GM18907 (cell line): ENCODE data around the gene PHAF1.

ENCODE experiments used
- ATAC-seq: cut with Tn5 transposase; IDR thresholded peaks from one replicate; pipeline ENCODE4 v1.9.1; 2021; ENCODE audit warnings: mild to moderate bottlenecking, moderate library complexity; ENCODE audit not compliant: unreplicated experiment

The PHAF1 gene

GRCh38 chr16:67146523-67147357, 37.0 kb downstream of the PHAF1 start:
- ATAC-seq = no peak

DNA sequence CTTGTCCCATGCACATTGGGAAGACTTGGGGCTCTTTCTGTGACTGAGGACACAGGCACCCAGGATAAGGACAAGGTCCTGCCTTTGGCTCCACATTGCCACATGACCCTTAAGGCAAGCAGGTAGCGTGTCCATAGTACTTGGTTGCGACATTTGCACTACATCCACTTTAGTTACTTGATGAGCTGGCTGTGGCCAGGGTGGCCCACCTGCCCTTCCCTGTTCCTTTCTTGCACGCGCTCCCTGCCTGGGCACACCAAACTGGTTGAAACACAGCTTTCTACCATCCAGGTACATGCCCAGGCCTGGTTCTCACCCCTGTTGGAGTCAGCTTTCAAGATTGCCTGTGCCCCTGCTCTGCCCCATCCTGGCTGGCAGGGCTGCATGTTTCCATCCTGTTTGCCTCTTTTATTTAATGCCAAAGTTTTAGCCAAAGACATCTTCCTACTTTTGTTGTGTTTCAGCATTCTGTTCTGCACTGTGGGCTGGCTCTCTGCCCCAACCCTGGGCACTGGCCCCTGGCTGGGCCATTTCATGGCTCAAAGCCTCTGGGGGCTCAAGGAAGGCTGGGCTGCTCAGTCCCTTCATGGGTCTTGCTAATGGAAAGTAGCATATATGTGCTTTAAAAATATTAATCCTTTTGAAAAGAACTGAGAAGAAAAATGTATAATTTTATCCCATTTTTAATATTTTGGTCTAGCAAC, 37.8 kb downstream of the PHAF1 start:
- no peak for ATAC-seq

- no peak for ATAC-seq
Measured at GRCh38 chr16:67148221-67148620, 38.5 kb downstream of the PHAF1 start.

DNA sequence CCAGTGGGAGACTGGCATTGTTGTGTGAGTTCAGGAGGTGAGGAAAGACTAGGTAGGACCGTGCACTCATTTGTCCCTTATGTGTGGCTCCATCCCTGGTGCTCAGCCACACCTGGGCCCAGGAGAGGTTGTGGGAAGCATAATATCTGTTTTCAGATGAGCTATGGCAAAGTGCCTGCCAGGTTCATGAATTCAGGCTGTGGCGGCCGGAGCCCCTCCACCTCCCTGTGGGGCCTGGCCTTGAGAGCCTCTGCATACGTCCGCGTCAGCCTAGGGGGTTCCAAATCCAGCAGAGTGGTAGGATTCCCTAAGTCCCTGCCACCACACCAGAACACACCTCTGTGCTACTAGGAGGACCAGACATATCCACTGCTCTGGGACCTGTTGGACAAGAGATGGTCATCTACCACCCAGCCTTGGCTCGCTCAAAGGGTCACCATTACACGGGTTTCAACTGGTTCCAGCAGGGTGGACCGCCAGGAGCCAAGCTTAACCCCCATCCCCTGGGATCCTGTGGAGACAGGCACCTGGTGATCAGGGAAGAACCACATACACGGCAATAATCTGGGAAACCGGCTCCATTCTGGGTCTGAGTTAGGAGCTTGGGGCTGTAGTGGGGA, 39.0 kb downstream of the PHAF1 start:
- ATAC-seq = no peak

DNA sequence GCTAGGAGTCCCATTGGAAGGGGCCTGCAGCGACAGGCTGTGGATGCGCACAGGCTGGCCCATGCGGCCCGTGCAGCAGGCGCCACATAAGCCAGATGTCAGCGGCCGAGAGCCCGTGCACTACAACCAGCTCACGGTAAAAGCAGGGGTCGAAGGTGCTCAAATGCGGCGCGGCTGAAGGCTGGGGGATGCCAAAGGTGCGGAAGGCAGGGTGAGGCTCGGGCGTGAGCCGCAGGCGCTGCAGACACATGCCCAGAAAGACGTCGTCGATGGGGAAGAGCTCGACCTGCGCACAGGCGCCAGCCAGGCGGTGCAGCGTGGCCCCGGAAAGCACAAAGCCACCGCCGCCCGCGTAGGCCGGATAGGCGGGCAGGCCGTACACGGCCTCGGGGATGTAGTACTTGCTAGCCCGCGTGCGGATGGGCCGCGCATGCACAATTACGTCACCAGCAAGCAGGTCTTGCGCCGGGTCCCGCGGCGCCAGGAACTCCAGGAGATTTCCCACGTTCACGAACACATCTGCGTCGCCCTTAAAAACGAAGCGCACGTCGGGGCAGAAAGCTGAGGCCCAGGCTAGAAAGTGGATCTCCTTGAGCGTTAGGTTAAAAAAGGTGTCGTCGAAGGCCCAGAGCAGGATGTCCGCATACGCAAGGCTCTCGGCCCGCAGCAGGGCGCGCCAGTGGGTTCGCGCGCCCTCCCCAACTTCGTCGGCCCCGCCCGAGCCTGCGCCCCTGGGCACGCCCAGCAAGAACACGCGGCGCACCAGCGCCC, 39.7 kb downstream of the PHAF1 start:
- ATAC-seq = no peak

DNA sequence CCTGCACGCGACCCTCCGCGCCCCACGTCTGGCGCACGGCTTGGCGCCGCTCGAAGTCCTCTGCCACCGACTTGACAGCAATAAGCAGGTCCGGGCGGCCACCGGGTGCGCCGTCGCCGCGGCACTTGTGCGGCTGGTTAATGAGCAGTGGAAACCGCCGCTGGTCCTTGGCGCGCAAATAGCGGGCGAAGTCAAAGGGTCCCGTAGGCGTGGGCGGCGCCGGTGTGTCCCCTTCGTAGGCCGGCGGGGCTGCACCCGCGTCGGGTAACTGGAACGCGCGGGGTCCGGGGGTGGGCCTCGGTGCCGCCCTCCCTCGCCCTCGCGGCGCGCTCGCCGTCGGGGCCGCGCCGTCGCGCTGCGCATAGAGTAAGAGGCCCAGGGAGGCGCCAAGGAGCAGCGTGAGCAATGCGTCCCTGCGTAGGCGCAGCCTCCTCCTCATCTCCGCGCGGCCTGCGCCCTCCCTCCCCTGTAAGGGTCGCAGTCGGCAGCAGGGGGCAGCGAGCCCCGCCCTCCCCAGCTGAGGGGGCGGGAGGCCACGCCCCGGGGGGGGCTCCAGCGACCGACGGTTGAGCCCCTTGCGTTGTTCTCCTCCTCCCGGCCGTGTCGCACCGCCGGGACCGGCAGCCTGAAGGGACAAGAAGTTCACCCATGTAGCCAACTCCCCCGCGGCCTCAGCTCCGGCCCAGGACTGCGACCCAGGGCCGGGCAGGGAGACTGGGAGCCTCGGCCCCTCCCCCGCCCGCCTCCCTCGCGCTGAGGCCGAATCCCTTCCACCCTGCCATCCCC, 40.5 kb downstream of the PHAF1 start:
- ATAC-seq = peak; percentile 51

GRCh38 chr16:67150833-67151396, 41.2 kb downstream of the PHAF1 start, which contains the start of gene B3GNT9:
TSS of gene B3GNT9 (minus strand) at chr16:67150998. CDS start at chr16:67150485, 513 bp downstream.
- ATAC-seq = peak; percentile 63

DNA sequence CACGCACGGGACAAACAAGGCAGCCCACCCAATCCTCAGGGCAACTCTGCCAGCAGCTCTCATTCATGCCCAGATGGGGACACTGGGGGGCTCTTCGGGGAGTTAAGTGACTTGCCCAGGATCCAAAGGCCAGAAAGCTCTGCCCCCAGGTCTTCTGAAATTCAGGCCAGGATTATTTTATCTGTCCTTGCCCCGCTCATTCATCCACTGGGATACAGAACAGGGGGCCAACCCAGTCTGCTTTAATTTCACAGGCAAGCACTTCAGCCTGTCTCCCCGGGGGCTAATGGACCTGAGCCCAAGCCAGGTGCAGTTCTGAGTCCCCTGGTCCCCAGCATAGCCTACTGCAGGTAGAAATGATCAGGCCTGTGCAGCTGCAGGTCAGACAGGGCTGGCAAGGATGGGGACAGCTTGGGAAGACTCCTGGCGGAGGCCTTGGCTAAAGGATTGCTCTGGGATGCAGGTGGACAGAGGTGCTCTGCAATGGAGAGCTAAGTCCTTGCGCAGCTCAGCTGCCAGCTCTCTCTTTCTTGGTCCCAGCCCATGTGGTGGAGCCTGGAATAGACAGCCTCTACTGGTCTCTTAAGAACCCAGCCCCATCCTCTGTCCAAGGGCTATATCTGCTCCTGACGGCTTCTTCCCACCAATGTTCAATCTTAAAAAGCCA, 41.8 kb downstream of the PHAF1 start:
- no peak for ATAC-seq

- ATAC-seq = no peak
Measured at GRCh38 chr16:67154578-67155294, 45.0 kb downstream of the PHAF1 start.

DNA sequence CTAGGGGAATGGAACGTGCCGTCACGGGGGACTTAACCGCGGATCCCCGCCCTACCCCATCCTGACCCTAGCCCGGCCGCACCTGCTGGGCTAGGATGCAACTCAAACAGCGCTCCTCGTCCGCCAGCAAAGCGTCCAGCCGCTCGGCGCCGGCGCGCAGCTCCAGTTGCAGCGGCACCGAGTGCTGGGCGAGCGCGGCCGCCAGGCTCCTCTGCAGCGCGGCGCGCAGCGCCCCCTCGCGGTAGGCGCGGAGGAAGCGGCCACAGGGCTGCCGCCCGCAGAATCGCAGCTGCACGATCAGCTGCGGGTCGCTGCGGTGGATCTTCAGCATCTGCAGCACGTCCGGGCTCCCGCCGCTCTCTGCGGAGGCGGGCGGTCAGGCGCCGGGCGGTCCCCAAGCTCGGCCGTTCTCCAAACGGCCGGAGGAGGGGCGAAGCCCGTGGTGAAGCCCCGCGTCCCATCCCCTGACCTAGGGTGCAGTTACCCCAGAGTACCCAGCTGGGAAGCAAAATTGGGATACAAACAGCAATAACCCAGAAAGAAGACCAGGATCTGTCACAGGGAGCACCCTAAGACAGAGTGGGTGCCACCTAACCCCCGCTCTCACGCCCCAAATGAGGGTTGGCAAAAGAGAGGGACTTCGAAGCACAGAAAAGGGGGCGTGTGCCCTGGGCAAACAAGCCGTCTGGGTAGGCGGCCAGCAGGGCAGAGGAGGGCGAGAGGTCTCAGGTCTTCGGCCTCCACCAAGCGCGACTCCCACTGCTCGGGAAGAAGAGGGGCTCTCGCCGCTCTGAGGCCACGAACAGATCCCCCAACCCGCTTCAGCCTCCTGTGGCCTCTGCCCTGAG, 45.8 kb downstream of the PHAF1 start:
- ATAC-seq = peak; percentile 22

DNA sequence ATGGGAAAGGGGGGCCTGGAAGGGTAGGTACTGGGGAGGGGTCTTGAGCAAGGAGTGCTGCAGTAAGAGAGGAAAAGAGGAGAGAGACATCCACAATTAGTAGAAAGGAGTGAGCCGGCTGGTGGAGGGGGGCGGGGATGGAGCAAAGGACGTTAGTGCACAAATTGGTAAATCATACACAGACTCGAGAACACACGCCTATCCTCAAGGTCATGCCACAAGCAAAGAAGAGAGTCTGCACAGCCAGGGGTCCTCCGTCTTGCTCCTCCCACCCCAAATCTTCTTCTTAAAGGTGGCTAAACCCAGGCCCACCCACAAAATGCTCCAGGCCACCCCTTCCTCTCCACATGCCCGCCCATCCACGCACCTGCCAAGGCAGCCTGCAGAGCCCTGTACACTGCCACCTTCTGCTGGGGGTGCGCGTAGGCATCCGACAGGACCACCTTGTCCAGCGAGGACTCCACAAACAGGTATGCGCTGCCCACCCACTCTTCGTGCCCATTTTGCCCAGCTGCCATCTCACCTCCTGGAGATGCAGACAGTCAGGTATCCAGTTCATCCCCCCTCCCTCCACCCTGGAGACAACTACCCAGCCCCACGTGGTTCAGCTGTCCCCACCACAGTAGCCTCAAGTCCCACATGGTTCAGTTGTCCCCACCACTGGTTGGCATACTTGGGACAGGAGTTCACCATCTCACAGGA, 46.6 kb downstream of the PHAF1 start:
- no peak for ATAC-seq

DNA sequence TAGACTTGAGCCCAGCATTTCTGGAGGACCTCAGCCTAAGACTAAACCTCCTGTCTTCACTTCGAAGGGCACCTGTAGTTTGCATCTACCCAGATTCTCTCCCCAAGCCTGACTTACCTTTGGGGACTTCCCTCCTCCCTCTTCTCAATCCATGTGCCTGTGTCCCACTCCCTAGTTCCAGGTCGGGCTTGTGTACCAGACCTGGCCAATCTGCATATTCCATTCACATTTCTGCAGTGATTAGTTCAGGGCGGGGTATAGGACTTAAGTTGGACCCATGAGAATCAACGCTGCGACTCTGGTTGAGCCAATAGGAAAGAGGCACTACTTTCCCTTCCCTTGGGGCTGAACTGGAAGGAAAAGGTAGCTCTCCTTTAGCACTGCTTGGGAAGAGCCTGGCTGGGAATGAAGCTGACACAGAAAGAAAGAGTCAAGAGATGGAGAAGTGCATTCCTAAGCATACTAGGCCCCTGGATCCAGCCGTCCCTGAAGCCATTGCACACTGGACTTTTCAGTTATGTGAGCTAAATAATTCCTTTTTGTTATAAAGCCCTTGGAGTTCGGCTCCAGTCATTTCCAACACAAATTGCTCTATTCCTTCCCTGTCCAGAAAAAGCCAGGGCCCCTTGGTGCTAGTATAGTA, 47.5 kb downstream of the PHAF1 start:
- no peak for ATAC-seq

DNA sequence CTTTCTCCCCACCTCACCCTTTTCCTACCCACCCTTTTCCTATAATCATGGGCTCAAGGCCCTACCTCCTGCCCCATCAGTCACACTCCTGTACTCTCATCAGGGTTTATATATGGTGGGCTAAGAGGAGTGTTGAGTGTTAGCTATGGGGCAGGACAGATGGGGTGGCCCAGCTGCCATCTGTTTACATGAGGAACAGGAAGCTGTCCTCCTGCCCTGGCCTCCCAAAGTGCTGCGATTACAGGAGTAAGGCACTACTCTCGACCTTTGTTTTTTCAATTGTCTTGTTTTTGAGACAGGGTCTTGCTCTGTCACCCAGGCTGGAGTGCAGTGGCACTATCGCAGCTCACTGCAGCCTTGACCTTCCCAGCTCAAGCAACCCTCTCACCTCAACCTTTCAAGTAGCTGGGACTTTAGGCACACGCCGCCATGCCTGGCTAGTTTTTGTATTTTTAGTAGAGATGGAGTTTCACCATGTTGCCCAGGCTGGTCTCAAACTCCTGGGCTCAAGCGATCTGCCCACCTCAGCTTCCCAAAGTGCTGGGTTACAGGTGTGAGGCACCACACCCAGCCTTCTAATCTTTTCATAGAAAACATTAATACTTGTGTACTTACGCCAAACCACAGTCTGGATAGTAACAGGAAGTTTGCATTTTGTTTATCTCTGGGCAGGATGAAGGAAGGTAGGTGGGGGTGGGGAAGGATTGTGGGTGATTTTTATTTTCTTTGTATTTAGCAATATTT, 48.3 kb downstream of the PHAF1 start:
- ATAC-seq = no peak

DNA sequence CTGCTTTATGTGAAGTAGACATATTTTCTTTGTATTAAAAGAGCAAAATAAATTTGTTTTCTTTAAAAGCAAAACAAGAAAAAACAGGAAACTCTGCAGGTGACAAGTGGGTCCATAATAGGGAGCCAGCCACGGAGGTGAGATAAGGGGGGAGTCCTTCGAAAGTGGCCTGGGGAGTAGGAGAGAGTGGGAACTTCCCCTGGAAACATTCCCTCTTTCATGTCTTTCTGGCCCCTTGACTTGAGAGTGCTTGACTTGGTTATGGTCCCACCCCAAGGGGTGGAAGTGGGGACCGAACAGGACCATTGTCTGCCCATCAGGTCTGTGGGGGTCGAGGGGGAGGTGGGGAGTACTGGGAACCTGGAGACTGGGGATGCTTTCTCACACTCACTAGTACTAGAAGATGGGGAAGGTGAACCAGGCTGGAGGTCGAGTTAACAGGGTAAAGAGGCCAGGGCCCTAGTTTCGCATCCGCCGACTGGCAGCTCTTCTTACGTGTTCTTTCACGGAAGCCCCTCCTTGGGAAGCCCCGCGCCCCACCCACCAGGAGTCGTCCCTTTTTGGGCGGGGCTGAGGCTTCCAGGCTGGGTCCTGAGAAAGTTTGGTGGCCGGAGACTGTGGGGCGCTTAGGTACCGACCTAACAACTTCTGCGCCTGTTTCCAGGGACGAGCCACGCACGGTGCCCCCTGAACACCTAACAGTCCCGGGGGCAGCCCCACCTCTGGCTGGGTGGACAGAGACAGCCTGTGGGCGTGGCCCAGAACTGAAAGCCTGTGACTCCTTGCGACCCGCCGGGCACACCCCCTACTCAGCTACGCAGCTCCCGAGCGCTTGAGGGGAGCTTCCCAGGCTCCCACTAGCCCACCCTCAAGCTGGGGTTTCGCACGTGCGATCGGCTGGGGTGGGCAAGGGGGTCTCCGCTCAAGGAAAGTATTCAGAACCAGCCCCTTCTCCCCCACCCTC, 49.2 kb downstream of the PHAF1 start:
- ATAC-seq = peak; percentile 47

DNA sequence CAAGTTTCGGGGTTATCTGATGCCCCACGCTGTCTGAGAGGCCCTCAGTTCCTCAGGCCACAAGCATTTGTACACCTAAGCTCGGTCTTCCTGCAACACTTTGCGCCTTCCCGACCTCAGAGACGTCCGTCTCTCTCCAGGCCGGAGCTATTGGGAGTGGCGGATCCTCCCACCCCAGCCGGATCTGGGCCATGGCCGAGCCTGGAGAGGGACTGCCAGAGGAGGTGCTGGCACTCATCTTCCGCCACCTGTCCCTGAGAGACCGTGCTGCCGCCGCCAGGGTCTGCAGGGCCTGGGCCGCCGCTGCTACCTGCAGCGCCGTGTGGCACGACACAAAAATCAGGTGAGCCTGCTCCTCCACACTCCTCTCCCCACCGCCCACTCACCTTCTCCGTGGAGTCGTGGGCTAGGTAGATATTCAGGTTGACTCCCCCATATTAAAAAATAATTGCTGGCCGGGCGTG, 51.9 kb downstream of the PHAF1 start:
- no peak for ATAC-seq
